HG03159 (cell line): ENCODE results near the gene NCAPD2.
A peak's percentile ranks its signal among the peaks of the same experiment; 100 is the strongest.
"Not testable (repeated sequence)": the region's sequence is repeated elsewhere in the genome, so short reads cannot be mapped to it uniquely, and the experiment has no call there.

Source experiments
- ATAC-seq: cut with Tn5 transposase; IDR thresholded peaks from one replicate; pipeline ENCODE4 v1.9.1; 2021; ENCODE audit warnings: mild to moderate bottlenecking, moderate library complexity; ENCODE audit not compliant: unreplicated experiment

Gene NCAPD2

GRCh38 chr12:6462234-6462995, 31.5 kb upstream of the NCAPD2 start:
- ATAC-seq = no peak

DNA sequence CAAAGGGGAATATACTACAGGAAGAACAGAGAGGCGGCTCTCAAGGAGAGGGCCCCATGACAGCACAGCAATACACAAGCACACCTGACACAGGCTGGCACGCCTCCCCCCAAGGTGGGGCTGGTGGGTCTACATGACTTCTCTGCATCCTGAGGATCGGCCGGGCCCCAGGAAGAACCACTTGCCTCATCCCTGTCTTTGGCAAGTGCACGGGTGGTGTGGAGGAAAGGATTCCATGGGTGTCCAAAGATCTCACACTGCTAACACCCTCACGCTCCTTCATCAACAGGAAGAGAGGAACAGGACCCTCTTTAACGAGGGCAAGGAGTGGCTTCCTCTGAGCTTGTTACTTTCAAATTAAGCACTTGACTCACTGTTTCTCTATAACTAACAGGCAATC, 30.7 kb upstream of the NCAPD2 start:
- ATAC-seq = no peak

DNA sequence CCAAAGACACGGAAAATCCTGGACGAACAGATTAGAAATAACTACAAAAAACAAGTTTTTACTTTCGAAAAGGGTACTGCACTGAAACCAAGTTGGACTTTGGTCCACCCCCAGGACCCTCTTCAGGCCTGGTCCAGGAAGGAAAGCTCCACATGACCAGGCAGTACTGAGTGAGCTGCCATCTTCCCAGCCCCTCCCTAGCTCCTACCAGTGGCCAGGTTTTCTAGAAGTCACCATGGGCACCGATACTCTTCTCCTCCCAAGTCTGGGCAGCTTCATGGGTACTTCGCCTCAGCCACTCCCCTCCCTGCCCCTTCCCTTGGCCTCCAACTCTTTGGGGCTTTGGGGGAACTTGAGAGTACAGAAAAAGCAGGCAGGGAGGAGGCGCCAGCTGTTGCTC, 30.0 kb upstream of the NCAPD2 start:
- no peak for ATAC-seq

- no peak for ATAC-seq
These were observed 29.4 kb upstream of the NCAPD2 start for GRCh38 chr12:6464531-6464930.

GRCh38 chr12:6465467-6466183, 28.3 kb upstream of the NCAPD2 start:
- no peak for ATAC-seq

DNA sequence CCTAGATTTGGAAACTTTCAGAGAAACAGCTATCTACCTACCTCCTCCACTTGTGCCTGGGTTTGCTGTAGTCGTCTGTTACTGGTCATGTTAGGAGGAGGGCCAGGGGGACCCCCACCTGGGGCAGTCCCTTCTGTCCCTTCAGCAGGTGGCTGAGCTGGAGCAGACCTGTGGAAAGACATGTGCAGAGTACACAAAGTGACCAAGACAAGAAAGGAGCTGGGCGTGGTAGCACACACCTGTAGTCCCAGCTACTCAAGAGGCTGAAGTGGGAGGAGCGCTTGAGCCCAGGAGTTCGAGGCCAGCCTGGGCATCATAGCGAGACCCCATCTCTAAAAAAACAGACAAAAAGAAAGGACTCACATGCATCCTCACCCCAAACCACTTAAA, 27.7 kb upstream of the NCAPD2 start:
- ATAC-seq = no peak

- ATAC-seq = not testable (repeated sequence)
These were observed 27.2 kb upstream of the NCAPD2 start for GRCh38 chr12:6466751-6467150.

GRCh38 chr12:6467571-6468282, 26.2 kb upstream of the NCAPD2 start:
- ATAC-seq = not testable (repeated sequence)

DNA sequence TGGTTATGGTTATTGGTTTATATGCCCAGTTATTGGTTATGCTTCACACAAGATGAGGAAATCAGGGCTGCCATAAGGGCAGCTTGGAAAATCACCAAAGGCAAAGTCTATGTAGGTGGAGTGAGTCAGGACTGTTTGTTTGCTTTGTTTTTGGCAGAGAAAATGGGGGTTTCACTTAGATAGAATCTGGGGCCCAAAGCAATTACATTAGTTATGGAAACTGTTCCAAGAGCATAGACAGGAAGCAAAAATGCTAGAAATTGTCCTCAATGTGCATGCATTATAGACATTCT, 25.7 kb upstream of the NCAPD2 start:
- no peak for ATAC-seq

GRCh38 chr12:6469092-6469491, 24.8 kb upstream of the NCAPD2 start:
- ATAC-seq = no peak

DNA sequence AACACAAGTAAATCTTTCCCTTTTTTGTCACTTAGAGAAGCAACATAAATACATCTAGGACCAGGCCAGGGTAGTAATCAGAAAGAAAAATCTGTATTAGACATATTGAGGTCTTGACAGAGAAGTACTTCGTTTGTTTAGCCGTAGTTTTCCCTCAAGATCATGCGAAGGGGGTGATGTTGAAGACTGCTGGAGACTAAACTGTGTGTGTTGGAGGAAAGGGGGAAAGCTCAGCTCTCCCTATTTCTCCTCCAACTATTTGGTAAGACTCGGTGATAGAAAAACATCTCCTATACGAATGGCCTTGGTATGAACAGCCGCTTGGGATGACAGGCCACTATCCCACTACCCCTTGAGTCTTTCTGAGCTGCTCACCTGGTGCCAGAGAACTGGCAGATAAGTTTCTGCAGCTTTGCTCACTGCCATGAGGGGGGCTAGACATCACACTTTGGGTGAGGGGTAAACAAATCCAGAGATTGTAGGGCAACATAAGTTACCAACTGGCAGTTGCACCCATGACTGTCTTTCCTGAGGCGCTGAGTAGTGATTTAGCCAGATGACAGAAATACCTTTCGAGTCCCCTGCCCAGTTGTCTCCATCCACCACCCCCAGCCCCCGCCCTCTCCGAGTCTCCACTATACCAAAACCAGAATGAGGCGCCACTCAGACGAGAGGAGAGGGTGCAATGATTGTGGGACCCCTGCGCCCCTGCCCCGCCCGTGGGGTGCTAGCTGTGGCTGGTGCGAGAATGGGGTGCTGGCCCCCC, 24.1 kb upstream of the NCAPD2 start:
- ATAC-seq = no peak

- peak; percentile 89 for ATAC-seq
These were observed 23.3 kb upstream of the NCAPD2 start, which contains the start of gene VAMP1 for GRCh38 chr12:6470375-6471163. Gene VAMP1, minus strand, starts transcription at chr12:6470677. Its CDS starts 146 bp downstream, at chr12:6470531.

- no peak for ATAC-seq
These were observed 21.9 kb upstream of the NCAPD2 start for GRCh38 chr12:6471989-6472360.

GRCh38 chr12:6472491-6472890, 21.4 kb upstream of the NCAPD2 start:
- ATAC-seq = no peak

- ATAC-seq = not testable (repeated sequence)
These were observed 18.5 kb upstream of the NCAPD2 start for GRCh38 chr12:6475233-6475975.

DNA sequence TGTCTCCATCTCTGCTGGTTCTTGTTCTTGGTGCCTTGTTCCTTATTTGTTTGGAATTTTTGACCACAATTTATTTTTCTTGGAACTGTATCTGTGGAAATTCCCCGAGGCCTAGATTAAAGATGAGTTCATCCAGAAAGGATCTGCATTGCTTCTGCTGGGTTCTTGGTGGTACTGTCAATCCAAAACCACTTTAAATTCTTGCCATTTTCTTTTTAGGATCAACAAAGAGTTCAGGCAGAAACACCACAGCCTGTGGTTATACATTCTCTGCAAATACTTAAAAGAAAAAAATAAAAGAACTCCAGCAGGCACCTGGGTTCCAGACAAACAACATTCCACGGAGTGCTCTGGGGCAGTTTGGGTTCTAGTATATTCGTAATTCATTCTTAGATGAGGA, 17.4 kb upstream of the NCAPD2 start:
- no peak for ATAC-seq

GRCh38 chr12:6477601-6478377, 16.1 kb upstream of the NCAPD2 start:
- ATAC-seq = not testable (repeated sequence)

DNA sequence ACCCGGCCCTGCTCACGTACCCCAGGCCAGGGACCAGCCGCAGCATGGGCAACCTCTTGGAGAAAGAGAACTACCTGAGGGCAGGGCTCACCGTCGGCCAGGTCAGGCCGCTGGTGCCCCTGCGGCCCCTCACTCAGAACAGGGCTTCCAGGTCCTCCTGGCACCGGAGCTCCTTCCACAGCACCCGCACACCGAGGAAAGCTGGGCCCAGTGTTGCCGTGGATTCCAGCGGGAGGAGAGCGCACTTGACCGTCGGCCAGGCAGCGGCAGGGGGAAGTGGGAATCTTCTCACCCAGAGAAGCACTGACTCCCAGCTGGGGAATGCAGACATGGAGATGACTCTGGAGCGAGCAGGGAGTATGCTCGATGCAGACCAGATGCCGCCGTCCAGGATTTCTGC, 15.5 kb upstream of the NCAPD2 start:
- ATAC-seq = no peak

DNA sequence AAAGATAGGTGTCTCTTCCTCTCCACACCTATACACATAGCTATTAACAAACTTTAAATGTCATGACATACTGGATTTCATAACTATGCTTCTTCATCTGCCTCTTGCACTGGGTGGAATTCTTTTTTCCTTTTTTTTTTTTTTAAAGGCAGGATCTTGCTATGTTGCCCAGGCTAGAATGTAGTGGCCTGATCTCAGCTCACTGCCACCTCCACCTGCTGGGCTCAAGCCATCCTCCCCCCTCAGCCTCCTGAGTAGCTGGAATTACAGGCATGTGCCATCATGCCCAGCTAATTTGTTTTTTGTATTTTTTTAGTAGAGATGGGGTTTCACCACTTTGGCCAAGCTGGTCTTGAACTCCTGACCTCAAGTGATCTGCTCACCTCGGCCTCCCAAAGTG, 5.7 kb upstream of the NCAPD2 start:
- no peak for ATAC-seq
